Heart right ventricle (tissue), 16 donors: Measurements from ENCODE around the gene ZNF675. TPM values are rescaled to one million over a fixed set of nuclear protein-coding genes. Genes with fewer than 3 reads are reported as not detected.
"Not testable (repeated sequence)": the region's sequence is repeated elsewhere in the genome, so short reads cannot be mapped to it uniquely, and the experiment has no call there.

Experiments used
- ATAC-seq, 8 donors: fragments of 200-7000 bp; cut with Tn5 transposase; one replicate each; pipeline ENCODE4 v1.9.1; 2020; ENCODE audit warnings: mild to moderate bottlenecking in 8 of 8, moderate library complexity in 8 of 8, moderate number of reproducible peaks in 1 of 8
- DNase-seq, 2 donors: peaks; one replicate each; pipeline ENCODE4 v3.0.0-alpha.2; 2020
- H3K27ac ChIP-seq, 10 donors: fragments of 200-600 bp; sonication (generic) in 2 of 10; one replicate each; pipeline versions ENCODE4 v1.5.0 to v1.8.0; 2020 to 2022; ENCODE audit warnings: mild to moderate bottlenecking in 3 of 10
- H3K27me3 ChIP-seq, 7 donors: fragments of 200-600 bp; one replicate each; pipeline ENCODE4 v1.8.0; 2021 to 2022; ENCODE audit warnings: mild to moderate bottlenecking in 2 of 7
- H3K36me3 ChIP-seq, 9 donors: fragments of 200-600 bp; sonication (generic) in 1 of 9; one replicate each; pipeline versions ENCODE4 v1.5.0 to v1.8.0; 2020 to 2022; ENCODE audit warnings: mild to moderate bottlenecking in 2 of 9
- H3K4me1 ChIP-seq, 9 donors: fragments of 200-600 bp; sonication (generic) in 1 of 9; one replicate each; pipeline versions ENCODE4 v1.5.0 to v1.8.0; 2020 to 2022; ENCODE audit warnings: mild to moderate bottlenecking in 4 of 9
- H3K4me3 ChIP-seq, 10 donors: fragments of 200-600 bp; sonication (generic) in 2 of 10; one replicate each; pipeline versions ENCODE4 v1.5.0 to v1.8.0; 2020 to 2022; ENCODE audit warnings: mild to moderate bottlenecking in 7 of 10, moderate library complexity in 2 of 10
- H3K9me3 ChIP-seq, 11 donors: fragments of 200-600 bp in 10 of 11; sonication (generic) in 2 of 11; one replicate each; pipeline versions ENCODE4 v1.5.0 to v1.8.0; 2013 to 2022; ENCODE audit warnings: mild to moderate bottlenecking in 2 of 11, control low read depth in 1 of 11, moderate library complexity in 1 of 11
- WGBS, 2 donors: extraction: QIAGEN DNeasy Blood & Tissue Kit; methylation state at CpG; one replicate each; pipeline ENCODE4 v1.1.7; 2013; ENCODE audit warnings: inconsistent platforms in 1 of 2; 5-methylcytosine and 5-hydroxymethylcytosine counted together
- intact Hi-C, 10 donors: fragments of 100-400 bp; cut with DNase I; formaldehyde crosslinking; loops; one replicate each; pipeline versions ENCODE4 v1.11.1 to v1.14.2; 2022
- polyA plus RNA-seq, 2 donors: library from polyadenylated mRNA; stranded (reverse); fragments of 200-250 nt; gene quantifications; one replicate each; pipeline ENCODE4 v1.2.3, GENCODE V29; 2013
- total RNA-seq, 10 donors: library from RNA; stranded (reverse); fragmentation: NEBNext Ultra II Directional in 3 of 10; extraction: Animal tissue kit (Norgen Biotek cat#: 25700) in 3 of 10; gene quantifications; one replicate each; pipeline versions ENCODE4 v1.2.1 to v1.2.4, GENCODE V29; 2021 to 2023
- TF ChIP-seq, protein P1 (sequence below), 9 donors: fragments of 200-600 bp; sonication (generic) in 2 of 9; IDR thresholded peaks; one replicate each; pipeline versions ENCODE4 v1.5.0 to v1.8.0; 2021 to 2022; ENCODE audit warnings: antibody characterized with exemption in 9 of 9, mild to moderate bottlenecking in 5 of 9, moderate library complexity in 1 of 9
- donor health status: Arrhythmogenic right ventricular cardiomyopathy.
- donor health status: ischemic (EF 13 %, LVEDD 7.1; RV severe dilation, severe dysfunction).
- donor health status: healthy with polysubstance abuse.
- donor health status: DM: no; HTN: yes; CAD: no.
- donor health status: DM: no; HTN: no; CAD: no.
- donor health status: ischemic (EF 25% LVEDD 6.9; RV normal size, moderate dysfunction).
- donor health status: ischemic (EF 25% LVEDD 5.7; RV mildly dilated, moderate dysfunction).
- donor health status: healthy.
- donor health status: DM: yes; HTN: yes; CAD: no.
- donor health status: Ischemic cardiomyopathy.
- donor health status: ischemic (EF 35%, LVEDD 5.7; RV mildly dilated, moderate dysfunction).
- donor health status: nonischemic (EF 11% LVEDD 7.7; RV severe dilation, severe dysfunction).
- donor health status: DM: yes; HTN: yes; CAD: no.
- donor health status: PGD.
- donor health status: ischemic (EF 29% LVEDD 5.4; RV normal size, mild dysfunction).
- donor health status: nonischemic (EF 23%, LVEDD 6.1; RV moderate dilation, normal function).

Gene ZNF675
- total and polyA plus RNA-seq, 12 donors, result 1.1 to 5.7 (median 3.3) TPM

DNA sequence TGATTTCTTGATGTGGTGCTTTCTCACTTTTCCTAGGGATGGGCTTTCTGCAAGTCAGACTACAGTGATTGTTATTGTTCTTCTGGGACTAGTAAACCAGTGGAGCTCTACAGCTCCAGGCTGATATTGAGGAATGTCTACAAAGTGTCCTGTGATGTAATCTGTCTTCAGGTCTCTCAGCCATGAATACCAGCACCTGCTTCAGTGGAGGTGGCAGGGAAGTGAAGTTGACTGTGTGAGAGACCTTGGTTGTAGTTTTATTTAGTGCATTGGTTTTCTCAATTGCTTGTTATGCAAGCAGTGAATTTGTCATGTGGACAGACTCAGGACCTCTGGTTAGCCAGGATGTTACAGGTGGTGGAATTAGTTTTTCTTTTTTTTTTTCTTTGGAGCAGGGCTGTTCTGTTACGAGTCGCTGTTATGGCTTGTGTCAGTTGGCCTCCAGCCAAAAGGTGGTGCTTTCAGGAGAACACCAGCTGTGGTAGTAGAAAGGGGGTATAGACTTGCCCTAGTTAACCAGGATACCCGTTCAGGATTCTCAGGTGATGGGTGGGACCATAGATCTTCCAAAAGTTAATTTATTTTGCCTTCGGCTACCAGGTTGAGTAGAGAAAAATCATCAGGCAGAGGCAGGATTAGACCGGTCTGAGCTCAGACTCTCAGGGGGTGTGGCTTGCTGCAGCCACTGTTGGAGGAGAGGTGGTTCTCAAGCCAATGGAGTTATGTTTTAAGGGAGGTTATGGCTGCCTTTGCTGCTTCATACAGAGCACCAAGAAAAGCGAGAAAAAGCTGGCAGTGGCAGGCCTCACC is 11.9 kb upstream of the ZNF675 start:
- Histone ChIP-seq H3K9me3 (peaks cover 0 to 16% (median 0%) of the 10 kb centered on the region in 11 donors), H3K27me3 (no peaks in the 10 kb centered on the region), H3K4me1 (no peaks in the 10 kb centered on the region), H3K36me3 (no peaks in the 10 kb centered on the region), H3K4me3 (no peak overlapping the region), H3K27ac (no peak overlapping the region)
- 59 to 68% methylated on average over 6 of the region's 6 CpGs for WGBS, 2 donors
- TF ChIP-seq, protein P1, sequence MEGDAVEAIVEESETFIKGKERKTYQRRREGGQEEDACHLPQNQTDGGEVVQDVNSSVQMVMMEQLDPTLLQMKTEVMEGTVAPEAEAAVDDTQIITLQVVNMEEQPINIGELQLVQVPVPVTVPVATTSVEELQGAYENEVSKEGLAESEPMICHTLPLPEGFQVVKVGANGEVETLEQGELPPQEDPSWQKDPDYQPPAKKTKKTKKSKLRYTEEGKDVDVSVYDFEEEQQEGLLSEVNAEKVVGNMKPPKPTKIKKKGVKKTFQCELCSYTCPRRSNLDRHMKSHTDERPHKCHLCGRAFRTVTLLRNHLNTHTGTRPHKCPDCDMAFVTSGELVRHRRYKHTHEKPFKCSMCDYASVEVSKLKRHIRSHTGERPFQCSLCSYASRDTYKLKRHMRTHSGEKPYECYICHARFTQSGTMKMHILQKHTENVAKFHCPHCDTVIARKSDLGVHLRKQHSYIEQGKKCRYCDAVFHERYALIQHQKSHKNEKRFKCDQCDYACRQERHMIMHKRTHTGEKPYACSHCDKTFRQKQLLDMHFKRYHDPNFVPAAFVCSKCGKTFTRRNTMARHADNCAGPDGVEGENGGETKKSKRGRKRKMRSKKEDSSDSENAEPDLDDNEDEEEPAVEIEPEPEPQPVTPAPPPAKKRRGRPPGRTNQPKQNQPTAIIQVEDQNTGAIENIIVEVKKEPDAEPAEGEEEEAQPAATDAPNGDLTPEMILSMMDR (IDR thresholded peaks at IDR 0.05), result no peak
- intact Hi-C loops, result no loop called here
- no peak for DNase-seq
- ATAC-seq, result peak in 2 of 8 donors; percentile 22 to 25

DNA sequence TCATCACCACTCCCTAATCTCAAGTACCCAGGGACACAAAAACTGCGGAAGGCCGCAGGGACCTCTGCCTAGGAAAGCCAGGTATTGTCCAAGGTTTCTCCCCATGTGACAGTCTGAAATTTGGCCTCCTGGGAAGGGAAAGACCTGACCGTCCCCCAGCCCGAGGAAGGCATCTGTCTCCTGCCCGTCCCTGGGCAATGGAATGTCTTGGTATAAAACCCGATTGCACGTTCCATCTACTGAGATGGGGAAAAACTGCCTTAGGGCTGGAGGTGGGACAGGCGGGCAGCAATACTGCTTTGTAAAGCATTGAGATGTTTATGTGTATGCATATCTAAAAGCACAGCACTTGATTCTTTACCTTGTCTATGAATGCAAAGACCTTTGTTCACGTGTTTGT is 5.9 kb upstream of the ZNF675 start:
- H3K4me3 ChIP-seq, ATAC-seq, H3K27me3 ChIP-seq, DNase-seq, H3K36me3 ChIP-seq, H3K4me1 ChIP-seq, intact Hi-C loops, H3K9me3 ChIP-seq, H3K27ac ChIP-seq: not testable (repeated sequence)
- WGBS, 2 donors, result 67 to 70% methylated on average over 7 to 9 of the region's 9 CpGs

DNA sequence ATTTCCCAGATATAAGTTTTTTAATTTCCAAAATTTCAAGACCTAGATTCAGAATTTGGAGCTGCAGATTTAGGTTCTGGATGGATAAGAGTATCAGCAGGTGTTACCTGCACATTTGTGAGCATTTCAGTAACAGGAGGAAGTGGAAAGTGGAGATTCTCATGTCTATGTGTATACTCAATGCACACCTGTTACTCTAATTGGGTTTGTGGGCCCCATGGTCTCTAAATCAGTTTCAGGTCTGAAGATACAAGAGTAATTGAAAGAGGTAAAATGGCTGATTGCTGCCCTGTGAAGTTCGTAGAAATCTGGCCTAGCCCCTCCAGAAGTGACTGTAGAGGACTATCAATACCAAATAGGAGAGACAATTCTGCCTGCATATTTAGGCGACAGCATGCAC is 13.9 kb downstream of the ZNF675 start:
- DNase-seq, result no peak
- H3K4me3 ChIP-seq, result no peak overlapping the region
- WGBS, 2 donors, result 97 to 98% methylated on average over 2 of the region's 2 CpGs
- H3K27ac ChIP-seq, result no peak overlapping the region
- H3K4me1 ChIP-seq, result no peaks in the 10 kb centered on the region
- peaks cover 0 to 70% (median 0%) of the 10 kb centered on the region in 11 donors for H3K9me3 ChIP-seq
- no peak for ATAC-seq
- peaks cover 0 to 6% (median 0%) of the 10 kb centered on the region in 9 donors for H3K36me3 ChIP-seq
- TF ChIP-seq, protein P1 (IDR thresholded peaks at IDR 0.05), result no peak
- intact Hi-C loops, result no loop called here
- no peaks in the 10 kb centered on the region for H3K27me3 ChIP-seq

DNA sequence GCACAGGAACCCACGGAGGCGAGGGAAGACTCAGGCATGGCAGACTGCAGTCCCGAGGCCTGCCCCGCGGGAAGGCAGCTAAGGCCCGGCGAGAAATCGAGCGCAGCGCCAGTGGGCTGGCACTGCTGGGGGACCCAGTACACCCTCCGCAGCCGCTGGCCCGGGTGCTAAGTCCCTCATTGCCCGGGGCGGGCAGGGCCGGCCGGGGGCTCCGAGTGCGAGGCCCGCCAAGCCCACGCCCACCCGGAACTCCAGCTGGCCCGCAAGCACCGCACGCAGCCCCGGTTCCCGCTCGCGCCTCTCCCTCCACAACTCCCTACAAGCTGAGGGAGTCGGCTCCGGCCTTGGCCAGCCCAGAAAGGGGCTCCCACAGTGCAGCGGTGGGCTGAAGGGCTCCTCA is 18.4 kb downstream of the ZNF675 start:
- peaks cover 0 to 63% (median 0%) of the 10 kb centered on the region in 11 donors for H3K9me3 ChIP-seq
- intact Hi-C loops, DNase-seq, H3K4me1 ChIP-seq, H3K27me3 ChIP-seq, ATAC-seq, H3K27ac ChIP-seq, H3K4me3 ChIP-seq: not testable (repeated sequence)
- WGBS, 2 donors, result 90% methylated on average over 26 to 30 of the region's 32 CpGs
- H3K36me3 ChIP-seq, result peaks cover 0 to 15% (median 0%) of the 10 kb centered on the region in 9 donors

DNA sequence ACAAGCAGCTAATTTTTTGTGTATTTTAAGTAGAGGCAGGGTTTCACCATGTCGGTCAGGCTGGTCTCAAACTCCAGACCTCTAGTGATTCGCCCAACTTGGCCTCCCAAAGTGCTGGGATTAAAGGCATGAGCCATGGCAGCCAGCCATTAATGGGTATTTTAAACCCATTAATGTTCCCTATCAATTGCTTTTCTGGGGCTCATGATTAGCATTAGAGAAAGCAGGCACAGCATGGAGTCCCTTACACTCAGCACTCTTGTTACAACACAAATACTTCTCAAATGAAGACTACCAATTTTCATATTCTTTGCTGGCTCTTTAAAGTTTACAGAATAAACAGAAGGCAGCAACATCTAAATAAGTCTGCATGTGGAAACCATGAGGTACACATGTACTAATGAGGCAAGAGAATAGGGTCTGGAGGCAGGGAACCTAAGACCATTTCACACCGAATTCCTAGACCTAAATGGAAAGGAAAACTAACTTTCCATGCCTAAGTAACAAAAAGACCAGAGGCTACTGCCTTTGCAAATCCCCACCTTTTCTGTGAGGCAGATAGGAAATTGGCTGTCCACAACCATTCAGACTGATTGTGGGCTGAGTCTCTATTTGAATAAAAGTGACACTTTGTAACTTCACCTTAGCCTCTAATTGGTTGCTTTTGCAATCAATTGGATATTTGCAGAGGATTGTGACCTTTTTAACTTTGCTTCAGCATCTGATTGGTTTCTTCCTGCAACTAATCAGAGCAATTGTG is 21.2 kb downstream of the ZNF675 start:
- TF ChIP-seq, protein P1 (IDR thresholded peaks at IDR 0.05), result no peak
- no peak for ATAC-seq
- intact Hi-C loops, result no loop called here
- no peaks in the 10 kb centered on the region for H3K27me3 ChIP-seq
- peaks cover 0 to 69% (median 6%) of the 10 kb centered on the region in 11 donors for H3K9me3 ChIP-seq
- no peak for DNase-seq
- no peak overlapping the region for H3K4me3 ChIP-seq
- WGBS, 2 donors, result 54 to 58% methylated on average over 3 of the region's 3 CpGs
- H3K4me1 ChIP-seq, result no peaks in the 10 kb centered on the region
- peaks cover 0 to 42% (median 27%) of the 10 kb centered on the region in 9 donors for H3K36me3 ChIP-seq
- H3K27ac ChIP-seq, result no peak overlapping the region

DNA sequence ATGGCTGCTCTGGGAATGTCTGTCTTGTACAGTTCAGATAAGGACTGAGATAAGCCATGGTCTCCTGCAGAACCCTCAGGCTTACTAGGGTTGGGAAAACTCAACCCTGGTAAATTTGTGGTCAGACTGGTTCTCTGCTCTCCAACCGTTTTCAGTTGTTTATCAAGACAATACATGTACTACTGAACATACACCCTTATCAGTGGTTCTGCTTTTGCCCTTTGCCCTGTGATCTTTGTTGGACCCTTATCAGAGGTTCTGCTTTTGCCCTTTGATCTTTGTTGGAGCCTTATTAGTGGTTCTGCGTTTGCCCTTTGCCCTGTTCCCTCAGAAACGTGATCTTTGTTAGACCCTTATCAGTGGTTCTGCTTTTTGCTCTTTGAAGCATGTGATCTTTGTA is 37.2 kb downstream of the ZNF675 start:
- DNase-seq, H3K4me3 ChIP-seq, H3K27me3 ChIP-seq, H3K4me1 ChIP-seq, intact Hi-C loops, H3K27ac ChIP-seq, ATAC-seq: not testable (repeated sequence)
- Histone ChIP-seq H3K36me3 (peaks cover 0 to 27% (median 17%) of the 10 kb centered on the region in 9 donors), H3K9me3 (peaks cover 0 to 97% (median 30%) of the 10 kb centered on the region in 11 donors)
- WGBS, 2 donors, result 24 to 44% methylated on average over 3 of the region's 3 CpGs
